ENCODE results near the gene ABCB6. TPM values are rescaled to one million over a fixed set of nuclear protein-coding genes. Genes with fewer than 3 reads are reported as not detected.

ABCB6 gene
- total and polyA plus RNA-seq, 2 donors = 25.7 to 54.8 TPM

DNA sequence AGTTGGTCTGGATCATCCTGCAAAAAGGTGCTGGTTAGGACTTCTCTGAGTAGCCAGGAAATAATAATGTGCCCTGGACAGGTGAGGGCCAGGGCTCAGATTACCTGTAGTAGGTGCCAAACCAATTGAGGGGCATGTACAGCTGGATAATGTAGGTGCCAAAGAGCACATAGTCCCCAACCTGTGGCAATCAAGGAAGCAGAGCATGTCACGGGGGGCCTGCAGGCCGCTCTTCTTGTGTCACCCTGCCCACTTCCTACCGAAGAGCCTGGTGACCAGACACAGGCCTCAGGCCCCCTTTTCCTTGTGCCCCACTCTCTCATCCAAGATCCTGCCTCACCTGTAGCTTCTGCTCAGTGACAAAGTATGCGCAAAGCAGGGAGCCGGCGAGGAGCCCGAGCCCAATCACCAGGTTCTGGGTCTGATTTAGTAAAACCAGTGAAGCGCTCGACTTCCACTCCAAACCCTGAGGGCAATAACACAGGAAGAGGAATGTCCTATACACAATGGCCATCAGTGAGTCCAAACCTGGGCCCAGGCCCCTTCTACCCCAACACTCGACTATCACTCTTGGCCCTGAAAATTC lies 5.2 kb downstream of the ABCB6 start:
- 93% methylated on average over 10 of the region's 10 CpGs for WGBS

GRCh38 chr2:219213026-219213415 lies 5.7 kb downstream of the ABCB6 start:
- H3K36me3 ChIP-seq (ENCODE audit: insufficient read depth) = peaks cover 4% of the 10 kb centered on the region
- WGBS = 86% methylated on average over 8 of the region's 8 CpGs
- no peak for DNase-seq (ENCODE audit: extremely low spot score)
- no peaks in the 10 kb centered on the region for H3K4me1 ChIP-seq (ENCODE audit: insufficient read depth)
- H3K27ac ChIP-seq (ENCODE audit: low read depth) = no peak overlapping the region
- no peak overlapping the region for H3K4me3 ChIP-seq (ENCODE audit: low read depth, low read length)

More for the DNA sequence above, 5.2 kb downstream of the ABCB6 start:
- H3K27ac ChIP-seq (ENCODE audit: low read depth) = no peak overlapping the region
- H3K36me3 ChIP-seq (ENCODE audit: insufficient read depth) = peaks cover 4% of the 10 kb centered on the region
- DNase-seq (ENCODE audit: extremely low spot score) = no peak
- no peak overlapping the region for H3K4me3 ChIP-seq (ENCODE audit: low read depth, low read length)
- H3K4me1 ChIP-seq (ENCODE audit: insufficient read depth) = no peaks in the 10 kb centered on the region

DNA sequence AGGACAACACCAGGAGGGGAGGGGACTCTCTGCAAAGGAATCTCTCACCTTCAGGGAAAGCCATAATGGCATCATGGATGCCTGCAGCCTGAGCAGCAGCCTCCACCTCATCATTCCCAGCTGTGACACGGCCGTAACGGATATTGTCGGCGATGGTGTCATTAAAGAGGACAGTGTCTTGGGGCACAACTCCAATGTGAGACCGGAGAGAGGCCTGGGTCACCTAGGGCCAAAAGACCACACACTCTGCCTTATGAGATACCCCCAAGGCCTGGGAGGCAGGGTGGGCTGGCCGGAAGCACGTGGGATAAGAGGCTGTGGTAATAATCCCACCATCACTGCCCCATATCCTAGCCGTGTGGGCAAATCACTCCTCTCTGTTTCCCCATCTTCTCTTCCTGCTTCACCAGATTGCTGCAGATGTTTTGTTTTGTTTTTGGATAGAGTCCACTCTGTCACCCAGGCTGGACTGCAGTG lies 7.8 kb downstream of the ABCB6 start:
- no peak overlapping the region for H3K4me3 ChIP-seq (ENCODE audit: low read depth, low read length)
- no peak for DNase-seq (ENCODE audit: extremely low spot score)
- H3K27ac ChIP-seq (ENCODE audit: low read depth) = no peak overlapping the region
- H3K4me1 ChIP-seq (ENCODE audit: insufficient read depth) = no peaks in the 10 kb centered on the region
- 88% methylated on average over 9 of the region's 9 CpGs for WGBS
- peaks cover 2% of the 10 kb centered on the region for H3K36me3 ChIP-seq (ENCODE audit: insufficient read depth)

DNA sequence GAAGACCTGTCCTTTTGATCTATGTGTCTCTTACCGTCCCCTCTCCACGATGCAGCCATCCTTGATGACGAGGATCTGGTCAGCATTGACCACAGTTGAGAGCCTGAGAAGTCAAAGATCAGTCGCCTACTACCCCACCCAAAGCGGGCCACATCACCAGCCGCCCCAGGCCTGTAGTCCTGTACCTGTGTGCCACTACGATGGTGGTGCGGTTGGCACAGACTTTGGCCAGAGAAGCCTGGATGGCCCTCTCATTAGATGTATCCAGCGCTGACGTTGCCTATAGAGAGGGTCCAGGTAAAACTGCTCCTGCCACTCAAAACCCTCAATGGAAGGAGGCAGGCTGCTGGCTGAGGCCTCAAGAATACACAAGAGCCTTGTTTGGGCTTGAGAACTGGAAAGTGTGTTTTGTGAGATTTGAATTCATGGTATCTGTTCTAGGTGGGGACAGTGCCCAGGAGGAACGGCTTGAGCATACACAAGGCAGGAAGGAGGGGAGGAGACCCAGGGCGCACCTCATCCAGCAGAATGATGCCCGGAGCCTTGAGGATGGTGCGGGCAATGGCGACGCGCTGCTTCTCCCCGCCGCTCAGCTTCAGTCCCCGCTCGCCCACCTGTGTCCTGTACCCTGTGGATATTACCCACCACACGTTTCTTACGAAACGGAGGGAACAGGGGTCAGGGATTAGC lies 8.4 kb downstream of the ABCB6 start:
- H3K36me3 ChIP-seq (ENCODE audit: insufficient read depth) = peaks cover 2% of the 10 kb centered on the region
- H3K4me3 ChIP-seq (ENCODE audit: low read depth, low read length) = no peak overlapping the region
- no peaks in the 10 kb centered on the region for H3K4me1 ChIP-seq (ENCODE audit: insufficient read depth)
- DNase-seq (ENCODE audit: extremely low spot score) = no peak
- H3K27ac ChIP-seq (ENCODE audit: low read depth) = no peak overlapping the region
- 94% methylated on average over 24 of the region's 24 CpGs for WGBS

DNA sequence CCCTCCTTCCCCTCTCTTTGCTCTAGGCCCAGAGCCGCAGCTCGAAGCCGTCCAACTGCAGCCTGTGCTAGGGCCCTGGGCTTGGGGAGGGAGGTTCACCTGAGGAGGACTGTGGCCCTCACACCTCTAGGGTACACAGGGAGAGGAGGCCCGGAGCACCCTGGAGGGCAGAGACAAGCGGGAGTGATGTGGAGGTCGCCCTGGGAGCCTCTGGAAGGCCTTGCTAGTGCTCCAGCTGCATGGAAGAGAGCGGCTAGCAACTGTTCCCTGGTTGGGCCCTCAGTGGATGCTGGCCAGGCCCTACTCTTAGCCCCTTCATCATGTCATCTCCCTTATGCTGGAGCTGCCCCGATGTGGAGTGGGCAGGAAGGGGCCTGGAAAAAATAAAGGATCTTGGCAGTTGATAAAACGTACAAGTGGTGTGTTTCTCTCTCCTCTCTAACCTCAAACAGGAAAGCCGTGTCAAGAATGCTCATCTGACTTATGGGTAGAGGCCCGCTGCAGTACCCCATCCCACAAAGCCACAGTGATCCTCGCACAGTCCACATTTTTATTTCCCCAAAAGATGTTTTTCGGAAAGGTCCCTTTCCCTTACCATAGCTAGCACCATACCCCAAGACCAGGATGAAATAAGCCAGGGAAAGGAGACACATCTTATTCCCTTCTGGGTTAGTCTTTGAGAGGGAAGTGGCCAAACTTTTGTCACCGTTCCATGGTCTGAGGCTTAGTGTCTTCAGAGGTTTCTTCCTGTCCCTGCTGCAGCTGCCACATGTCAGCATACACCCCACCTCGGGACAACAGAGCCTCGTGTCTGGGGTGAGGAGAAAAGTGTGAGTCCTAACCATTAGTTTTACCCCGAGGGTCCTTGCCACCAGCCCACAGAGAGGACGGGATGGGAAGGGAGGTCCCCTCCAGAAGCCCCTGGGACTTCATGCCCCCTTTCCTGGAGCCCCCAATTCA lies 9.2 kb downstream of the ABCB6 start:
- Histone ChIP-seq H3K4me3 (ENCODE audit: low read depth, low read length) (no peak overlapping the region), H3K36me3 (ENCODE audit: insufficient read depth) (peaks cover 2% of the 10 kb centered on the region), H3K27ac (ENCODE audit: low read depth) (no peak overlapping the region), H3K4me1 (ENCODE audit: insufficient read depth) (no peaks in the 10 kb centered on the region)
- no peak for DNase-seq (ENCODE audit: extremely low spot score)
- WGBS = 80% methylated on average over 18 of the region's 18 CpGs

DNA sequence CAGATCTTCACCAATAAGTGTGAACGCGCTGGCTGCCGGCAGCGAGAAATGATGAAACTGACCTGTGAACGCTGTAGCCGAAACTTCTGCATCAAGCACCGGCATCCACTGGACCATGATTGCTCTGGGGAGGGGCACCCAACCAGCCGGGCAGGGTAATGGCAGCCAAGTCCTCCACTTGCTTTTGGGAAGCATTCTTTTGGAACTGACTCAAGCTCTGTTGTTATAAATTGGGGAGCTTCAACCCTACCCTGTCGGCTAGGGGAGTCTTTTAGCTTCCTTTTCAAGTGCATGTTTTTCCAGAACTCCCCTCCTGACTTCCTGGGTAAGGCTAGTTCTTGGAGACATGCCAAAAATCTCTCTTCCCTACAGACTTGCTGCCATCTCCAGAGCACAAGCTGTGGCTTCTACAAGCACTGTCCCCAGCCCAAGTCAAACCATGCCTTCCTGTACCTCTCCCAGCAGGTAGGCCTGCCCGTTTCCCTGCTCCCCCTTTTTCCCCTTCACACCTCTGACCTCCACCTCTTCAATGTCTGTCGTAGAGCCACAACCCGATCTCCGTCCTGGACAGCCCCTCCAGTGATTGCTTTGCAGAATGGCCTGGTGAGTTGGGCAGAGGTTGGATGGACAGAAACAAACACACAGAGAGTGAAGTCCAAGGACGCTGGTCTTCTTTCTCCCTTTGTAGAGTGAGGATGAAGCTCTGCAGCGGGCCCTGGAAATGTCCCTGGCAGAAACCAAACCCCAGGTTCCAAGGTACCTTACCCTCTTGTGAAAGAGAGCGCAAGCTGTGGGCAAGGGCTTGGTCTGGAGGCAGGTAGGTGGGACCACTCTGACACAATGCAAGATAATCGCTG lies 10.6 kb downstream of the ABCB6 start:
- no peak for DNase-seq (ENCODE audit: extremely low spot score)
- Histone ChIP-seq H3K36me3 (ENCODE audit: insufficient read depth) (peaks cover 2% of the 10 kb centered on the region), H3K27ac (ENCODE audit: low read depth) (no peak overlapping the region), H3K4me1 (ENCODE audit: insufficient read depth) (no peaks in the 10 kb centered on the region), H3K4me3 (ENCODE audit: low read depth, low read length) (no peak overlapping the region)
- 62% methylated on average over 17 of the region's 17 CpGs for WGBS

DNA sequence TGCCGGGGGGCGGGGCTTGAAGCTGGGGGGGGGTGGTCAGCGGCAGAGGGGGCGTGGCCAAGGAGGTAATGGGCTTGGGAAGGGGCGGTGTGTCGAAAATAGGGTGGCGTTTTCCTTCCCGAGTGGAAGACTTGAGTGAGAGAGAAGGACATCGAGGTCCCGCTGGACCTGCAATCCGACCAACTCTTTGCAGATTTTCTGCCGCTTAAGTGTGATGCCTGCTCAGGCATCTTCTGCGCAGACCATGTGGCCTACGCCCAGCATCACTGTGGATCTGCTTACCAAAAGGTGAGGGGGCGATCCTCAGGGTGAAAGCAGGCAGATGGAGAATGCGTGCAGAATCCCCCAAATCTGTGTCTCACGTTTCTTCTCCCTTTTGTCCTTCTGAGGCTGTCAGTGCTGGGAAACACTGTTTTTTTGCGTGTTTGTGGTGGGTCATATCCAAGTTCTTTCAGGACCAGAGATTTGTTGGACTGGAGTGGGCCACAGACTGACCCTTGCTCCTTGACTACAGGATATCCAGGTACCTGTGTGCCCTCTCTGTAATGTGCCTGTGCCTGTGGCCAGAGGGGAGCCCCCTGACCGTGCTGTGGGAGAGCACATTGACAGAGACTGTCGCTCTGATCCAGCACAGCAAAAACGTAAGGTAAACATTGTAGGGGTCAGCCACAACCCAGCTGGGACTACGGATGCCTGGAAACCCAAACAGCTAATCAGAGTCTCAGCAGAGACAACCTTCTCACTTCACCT lies 11.4 kb downstream of the ABCB6 start:
- Histone ChIP-seq H3K36me3 (ENCODE audit: insufficient read depth) (peaks cover 2% of the 10 kb centered on the region), H3K4me3 (ENCODE audit: low read depth, low read length) (peak overlapping the region; percentile 60), H3K4me1 (ENCODE audit: insufficient read depth) (no peaks in the 10 kb centered on the region), H3K27ac (ENCODE audit: low read depth) (peak overlapping the region; percentile 90)
- WGBS = 9% methylated on average over 22 of the region's 22 CpGs
- no peak for DNase-seq (ENCODE audit: extremely low spot score)

- peak; percentile 77 for DNase-seq (ENCODE audit: extremely low spot score)
- Histone ChIP-seq H3K4me3 (ENCODE audit: low read depth, low read length) (peak within 1 kb of the TSS; percentile 60), H3K36me3 (ENCODE audit: insufficient read depth) (peaks cover 2% of the 10 kb centered on the region), H3K27ac (ENCODE audit: low read depth) (peak within 1 kb of the TSS; percentile 93), H3K4me1 (ENCODE audit: insufficient read depth) (no peaks in the 10 kb centered on the region)
- under 1% methylated on average over 76 of the region's 76 CpGs for WGBS
These were observed 12.2 kb downstream of the ABCB6 start, which contains the start of gene ZFAND2B for GRCh38 chr2:219206328-219207133. Gene ZFAND2B, plus strand, starts transcription at chr2:219206782. Its CDS starts 206 bp downstream, at chr2:219206988.

DNA sequence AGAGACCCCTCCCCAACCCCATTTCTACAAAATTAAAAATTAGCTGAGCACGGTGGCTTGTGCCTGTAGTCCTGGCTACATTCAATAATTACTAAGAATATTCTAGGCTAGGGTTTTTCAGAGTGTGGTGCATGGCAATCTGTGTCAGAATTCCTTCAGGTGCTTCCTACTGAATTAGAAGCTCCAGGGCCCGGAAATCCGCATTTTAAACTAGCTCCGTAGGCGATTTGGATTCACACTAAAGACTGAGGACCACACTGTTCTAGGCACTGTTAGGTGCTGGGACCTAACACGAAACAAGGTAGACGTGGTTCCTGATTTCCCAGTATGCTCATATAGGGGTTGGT lies 12.8 kb downstream of the ABCB6 start:
- Histone ChIP-seq H3K36me3 (ENCODE audit: insufficient read depth) (peaks cover 2% of the 10 kb centered on the region), H3K4me1 (ENCODE audit: insufficient read depth) (no peaks in the 10 kb centered on the region), H3K4me3 (ENCODE audit: low read depth, low read length) (peak overlapping the region; percentile 60), H3K27ac (ENCODE audit: low read depth) (peak overlapping the region; percentile 93)
- no peak for DNase-seq (ENCODE audit: extremely low spot score)
- WGBS = 19% methylated on average over 7 of the region's 7 CpGs

GRCh38 chr2:219205165-219205538 lies 13.6 kb downstream of the ABCB6 start:
- Histone ChIP-seq H3K4me3 (ENCODE audit: low read depth, low read length) (no peak overlapping the region), H3K36me3 (ENCODE audit: insufficient read depth) (peaks cover 2% of the 10 kb centered on the region), H3K27ac (ENCODE audit: low read depth) (no peak overlapping the region), H3K4me1 (ENCODE audit: insufficient read depth) (no peaks in the 10 kb centered on the region)
- WGBS = 78% methylated on average over 5 of the region's 5 CpGs
- no peak for DNase-seq (ENCODE audit: extremely low spot score)

- peaks cover 2% of the 10 kb centered on the region for H3K36me3 ChIP-seq (ENCODE audit: insufficient read depth)
- H3K27ac ChIP-seq (ENCODE audit: low read depth) = no peak overlapping the region
- H3K4me3 ChIP-seq (ENCODE audit: low read depth, low read length) = no peak overlapping the region
- 76% methylated on average over 7 of the region's 7 CpGs for WGBS
- DNase-seq (ENCODE audit: extremely low spot score) = no peak
- H3K4me1 ChIP-seq (ENCODE audit: insufficient read depth) = no peaks in the 10 kb centered on the region
These were observed 14.2 kb downstream of the ABCB6 start for GRCh38 chr2:219204425-219205164.
